ENCODE data around the gene TEX9. TPM values are rescaled to one million over a fixed set of nuclear protein-coding genes. Genes with fewer than 3 reads are reported as not detected.
A peak's percentile ranks its signal among the peaks of the same experiment; 100 is the strongest.

Gene TEX9
- total RNA-seq, 4 donors from 2014 or later: 4.2 to 9.2 (median 5.2) TPM

DNA sequence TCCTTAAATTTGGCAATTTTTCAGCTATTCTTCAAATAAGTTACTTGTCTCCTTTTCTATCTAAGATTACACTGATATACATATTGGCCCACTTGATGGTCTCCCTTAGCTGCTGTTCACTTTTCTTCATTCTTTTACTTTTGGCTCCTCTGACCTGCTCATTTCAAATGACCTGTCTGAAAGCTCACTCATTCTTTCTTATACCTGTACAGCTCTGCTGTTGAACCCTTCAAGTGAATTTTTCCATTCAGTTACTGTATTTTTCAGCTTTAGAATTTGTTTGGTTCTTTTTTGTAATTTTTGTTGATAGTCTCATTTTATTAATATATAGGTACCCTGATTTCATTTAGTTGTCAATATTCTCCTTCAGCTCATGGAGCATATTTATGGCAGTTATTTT is 60.0 kb downstream of the TEX9 start:
- Histone ChIP-seq H3K36me3 (peaks cover 0 to 5% of the 10 kb centered on the region in 2 donors), H3K27ac (no peak overlapping the region), H3K4me3 (no peak overlapping the region), H3K9me3 (peaks cover 0 to 9% (median 0%) of the 10 kb centered on the region in 3 donors), H3K4me1 (no peaks in the 10 kb centered on the region), H3K27me3 (no peaks in the 10 kb centered on the region)
- ATAC-seq: no peak
- TF ChIP-seq POLR2AphosphoS5 (IDR thresholded peaks at IDR 0.05) (no peak), EP300 (IDR thresholded peaks at IDR 0.05) (no peak), POLR2A (IDR thresholded peaks at IDR 0.05) (no peak)
- TF ChIP-seq, protein P1, sequence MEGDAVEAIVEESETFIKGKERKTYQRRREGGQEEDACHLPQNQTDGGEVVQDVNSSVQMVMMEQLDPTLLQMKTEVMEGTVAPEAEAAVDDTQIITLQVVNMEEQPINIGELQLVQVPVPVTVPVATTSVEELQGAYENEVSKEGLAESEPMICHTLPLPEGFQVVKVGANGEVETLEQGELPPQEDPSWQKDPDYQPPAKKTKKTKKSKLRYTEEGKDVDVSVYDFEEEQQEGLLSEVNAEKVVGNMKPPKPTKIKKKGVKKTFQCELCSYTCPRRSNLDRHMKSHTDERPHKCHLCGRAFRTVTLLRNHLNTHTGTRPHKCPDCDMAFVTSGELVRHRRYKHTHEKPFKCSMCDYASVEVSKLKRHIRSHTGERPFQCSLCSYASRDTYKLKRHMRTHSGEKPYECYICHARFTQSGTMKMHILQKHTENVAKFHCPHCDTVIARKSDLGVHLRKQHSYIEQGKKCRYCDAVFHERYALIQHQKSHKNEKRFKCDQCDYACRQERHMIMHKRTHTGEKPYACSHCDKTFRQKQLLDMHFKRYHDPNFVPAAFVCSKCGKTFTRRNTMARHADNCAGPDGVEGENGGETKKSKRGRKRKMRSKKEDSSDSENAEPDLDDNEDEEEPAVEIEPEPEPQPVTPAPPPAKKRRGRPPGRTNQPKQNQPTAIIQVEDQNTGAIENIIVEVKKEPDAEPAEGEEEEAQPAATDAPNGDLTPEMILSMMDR (IDR thresholded peaks at IDR 0.05): no peak

DNA sequence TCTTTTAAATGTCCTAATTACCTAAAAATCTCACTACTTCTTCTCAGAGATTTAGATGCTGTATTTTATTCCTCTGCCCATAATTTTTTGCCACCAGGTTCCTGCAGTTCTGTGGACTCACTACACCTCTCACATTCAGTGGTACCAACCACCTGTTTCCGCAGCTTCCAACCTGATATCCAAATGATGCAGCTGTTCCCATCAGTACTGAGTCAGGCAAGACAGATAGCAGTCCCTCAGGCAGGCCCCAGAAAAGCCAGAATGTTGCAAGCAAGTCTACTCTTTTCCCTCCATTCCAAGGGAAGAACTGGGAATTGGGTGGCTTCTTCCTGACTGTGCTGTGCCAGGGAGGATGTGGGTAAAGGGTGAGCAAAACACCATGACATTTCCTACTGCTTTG is 60.8 kb downstream of the TEX9 start:
- Histone ChIP-seq H3K27ac (no peak overlapping the region), H3K27me3 (no peaks in the 10 kb centered on the region), H3K4me3 (no peak overlapping the region), H3K36me3 (peaks cover 0 to 8% of the 10 kb centered on the region in 2 donors), H3K9me3 (peaks cover 0 to 9% (median 0%) of the 10 kb centered on the region in 3 donors), H3K4me1 (no peaks in the 10 kb centered on the region)
- TF ChIP-seq POLR2AphosphoS5 (IDR thresholded peaks at IDR 0.05): no peak
- TF ChIP-seq, protein P1 (IDR thresholded peaks at IDR 0.05): no peak
- TF ChIP-seq EP300 (IDR thresholded peaks at IDR 0.05): no peak
- no peak for TF ChIP-seq POLR2A (IDR thresholded peaks at IDR 0.05)
- ATAC-seq: no peak
- 86 to 100% methylated on average over 1 of the region's 1 CpG for WGBS, 2 donors (ENCODE audit: low coverage in 1 of 2)

DNA sequence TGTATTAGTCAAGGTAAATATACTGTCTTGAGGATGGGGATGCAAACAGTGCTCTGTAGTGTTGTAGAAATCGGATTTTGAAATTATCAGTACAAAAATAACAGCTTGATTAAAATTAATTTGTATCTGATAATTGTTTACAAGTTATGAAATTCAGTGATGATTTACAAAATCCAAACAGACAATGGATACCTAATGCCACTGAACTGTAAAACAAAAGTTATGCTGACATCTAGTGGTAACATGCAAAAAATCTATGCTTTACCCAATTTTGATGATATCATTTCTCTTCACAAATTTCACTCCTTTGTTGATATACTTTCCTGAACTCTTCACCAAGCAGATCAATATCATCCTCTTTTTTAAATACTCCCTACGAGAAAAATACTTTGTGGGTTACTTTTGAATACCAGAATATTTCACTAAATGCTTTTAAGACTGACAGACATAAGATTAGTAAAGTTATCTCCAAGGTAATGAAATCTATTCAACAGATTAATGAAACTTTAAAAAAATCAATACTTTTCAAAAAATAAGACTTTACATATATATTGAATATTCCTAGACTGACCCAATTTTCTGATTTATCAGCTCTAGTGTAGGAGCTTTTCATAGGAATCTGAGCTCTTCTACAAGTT is 63.7 kb downstream of the TEX9 start:
- H3K9me3 ChIP-seq: peaks cover 0 to 9% (median 0%) of the 10 kb centered on the region in 3 donors
- H3K4me1 ChIP-seq: no peaks in the 10 kb centered on the region
- H3K27ac ChIP-seq: no peak overlapping the region
- ATAC-seq: no peak
- H3K4me3 ChIP-seq: no peak overlapping the region
- 19 to 29% methylated on average over 2 of the region's 2 CpGs for WGBS, 2 donors (ENCODE audit: low coverage in 1 of 2)
- TF ChIP-seq POLR2AphosphoS5 (IDR thresholded peaks at IDR 0.05): no peak
- TF ChIP-seq, protein P1 (IDR thresholded peaks at IDR 0.05): peak in 3 of 4 experiments; percentile 20 to 43 (median 24)
- no peaks in the 10 kb centered on the region for H3K27me3 ChIP-seq
- peaks cover 0 to 11% of the 10 kb centered on the region in 2 donors for H3K36me3 ChIP-seq

DNA sequence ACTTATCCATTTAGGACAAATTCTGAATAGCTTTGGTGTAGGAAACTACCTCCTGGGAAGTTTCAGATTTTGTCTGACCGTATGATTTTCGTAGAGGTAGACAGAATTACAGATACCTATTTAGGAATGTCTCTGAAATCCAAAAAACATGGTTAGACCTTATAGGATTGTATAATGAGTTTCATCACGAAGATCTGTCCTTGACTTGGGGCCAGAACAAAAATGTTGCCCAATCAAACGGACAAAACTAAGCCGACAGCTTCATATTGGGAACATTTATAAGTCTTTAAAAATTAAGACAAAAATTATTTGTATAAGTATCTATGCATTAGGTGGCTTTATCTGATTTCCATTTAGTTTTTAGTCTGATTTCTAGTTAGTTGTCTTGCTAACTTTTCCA is 67.1 kb downstream of the TEX9 start:
- Histone ChIP-seq H3K27me3 (no peaks in the 10 kb centered on the region), H3K4me1 (no peaks in the 10 kb centered on the region), H3K9me3 (no peaks in the 10 kb centered on the region), H3K36me3 (peaks cover 0 to 7% of the 10 kb centered on the region in 2 donors), H3K27ac (no peak overlapping the region), H3K4me3 (no peak overlapping the region)
- no peak for ATAC-seq
- no peak for TF ChIP-seq EP300 (IDR thresholded peaks at IDR 0.05)
- TF ChIP-seq, protein P1 (IDR thresholded peaks at IDR 0.05): no peak
- TF ChIP-seq POLR2A (IDR thresholded peaks at IDR 0.05): no peak
- TF ChIP-seq POLR2AphosphoS5 (IDR thresholded peaks at IDR 0.05): no peak
- WGBS, 2 donors (ENCODE audit: low coverage in 1 of 2): 84 to 92% methylated on average over 5 of the region's 5 CpGs

GRCh38 chr15:56440214-56440770 is 75.1 kb downstream of the TEX9 start:
- Histone ChIP-seq H3K4me1 (no peaks in the 10 kb centered on the region), H3K27ac (no peak overlapping the region), H3K9me3 (no peaks in the 10 kb centered on the region), H3K4me3 (no peak overlapping the region), H3K27me3 (no peaks in the 10 kb centered on the region), H3K36me3 (peaks cover 0 to 10% of the 10 kb centered on the region in 2 donors)
- ATAC-seq: no peak
- WGBS, 2 donors (ENCODE audit: low coverage in 1 of 2): 78 to 100% methylated on average over 1 of the region's 1 CpG
- TF ChIP-seq POLR2A (IDR thresholded peaks at IDR 0.05) (no peak), POLR2AphosphoS5 (IDR thresholded peaks at IDR 0.05) (no peak), EP300 (IDR thresholded peaks at IDR 0.05) (no peak)
- TF ChIP-seq, protein P1 (IDR thresholded peaks at IDR 0.05): no peak

Data from gastroesophageal sphincter (tissue), 4 donors.